Stimulated activated CD4-positive, alpha-beta T cell treated with anti-CD3 and anti-CD28 coated beads, Interleukin-15, amount 100 ng/mL, for 1 hour (primary cell): ENCODE results near the gene NPIPB8.
"Not testable (repeated sequence)": the region's sequence is repeated elsewhere in the genome, so short reads cannot be mapped to it uniquely, and the experiment has no call there.

Experiments
- DNase-seq, 2 donors: peaks; one replicate each; pipeline ENCODE4 v3.0.0-alpha.2; 2020; ENCODE audit warnings: low read depth in 1 of 2, low spot score in 1 of 2

The NPIPB8 gene

GRCh38 chr16:28637765-28638164 is at the start of gene NPIPB8:
Gene NPIPB8, plus strand, starts transcription at chr16:28638065. Its CDS starts 296 bp downstream, at chr16:28638361.
- not testable (repeated sequence) for DNase-seq

- DNase-seq = no peak
Observed at GRCh38 chr16:28589069-28589468, 48.8 kb upstream of the NPIPB8 start.

- no peak for DNase-seq
Observed at GRCh38 chr16:28589930-28590329, 47.9 kb upstream of the NPIPB8 start.

GRCh38 chr16:28590384-28591340 is 47.2 kb upstream of the NPIPB8 start:
- DNase-seq = no peak

- DNase-seq = no peak
Observed at GRCh38 chr16:28591355-28591754, 46.5 kb upstream of the NPIPB8 start.

- no peak for DNase-seq
Observed at GRCh38 chr16:28592511-28592910, 45.4 kb upstream of the NPIPB8 start.

GRCh38 chr16:28592979-28593553 is 44.8 kb upstream of the NPIPB8 start:
- DNase-seq = no peak

GRCh38 chr16:28595451-28595850 is 42.4 kb upstream of the NPIPB8 start:
- DNase-seq = not testable (repeated sequence)

- DNase-seq = no peak
Observed at GRCh38 chr16:28596115-28596630, 41.7 kb upstream of the NPIPB8 start.

GRCh38 chr16:28596840-28597691 is 40.8 kb upstream of the NPIPB8 start, which contains the start of gene SULT1A2:
Gene SULT1A2, minus strand, starts transcription at chr16:28597050. Its CDS starts 1,120 bp downstream, at chr16:28595930.
- DNase-seq = no peak

- no peak for DNase-seq
Observed at GRCh38 chr16:28597692-28598261, 40.1 kb upstream of the NPIPB8 start.

- DNase-seq = not testable (repeated sequence)
Observed at GRCh38 chr16:28599377-28600285, 38.2 kb upstream of the NPIPB8 start.

- not testable (repeated sequence) for DNase-seq
Observed at GRCh38 chr16:28600965-28601364, 36.9 kb upstream of the NPIPB8 start.

- DNase-seq = not testable (repeated sequence)
Observed at GRCh38 chr16:28601589-28601988, 36.3 kb upstream of the NPIPB8 start.

GRCh38 chr16:28602062-28602461 is 35.8 kb upstream of the NPIPB8 start:
- not testable (repeated sequence) for DNase-seq

GRCh38 chr16:28602529-28602928 is 35.3 kb upstream of the NPIPB8 start:
- no peak for DNase-seq

GRCh38 chr16:28603381-28604185 is 34.3 kb upstream of the NPIPB8 start:
- no peak for DNase-seq

- no peak for DNase-seq
Observed at GRCh38 chr16:28604186-28604565, 33.7 kb upstream of the NPIPB8 start.
